GM20000 (cell line): Measurements from ENCODE around the gene SEMA5A.

ENCODE experiments used
- DNase-seq: peaks from one replicate; pipeline ENCODE4 v3.0.0; 2012; ENCODE audit warnings: low spot score
- CTCF ChIP-seq: IDR thresholded peaks from 2 replicates; pipeline ENCODE4 v1.5.1; 2012; ENCODE audit warnings: mild to moderate bottlenecking, control low read depth; ENCODE audit errors: extremely low read depth, missing control alignments

The SEMA5A gene

DNA sequence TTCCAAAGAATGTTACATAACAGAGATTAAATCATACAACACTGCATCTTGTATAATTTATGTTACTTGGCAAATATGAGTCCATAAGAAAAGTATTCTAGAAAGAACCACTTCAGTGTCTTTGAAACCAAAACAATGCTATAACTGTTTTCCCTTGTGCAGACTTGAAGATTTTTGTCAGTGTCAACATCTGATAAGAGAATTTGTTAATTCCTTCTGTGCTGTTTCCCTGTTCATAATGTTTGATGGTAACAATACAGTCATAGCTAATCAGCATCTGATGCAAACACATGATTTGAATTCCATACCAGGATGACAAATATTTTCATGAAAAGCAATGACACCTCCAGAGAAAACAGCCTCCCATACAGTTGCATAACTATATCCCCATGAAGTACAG is 306.8 kb downstream of the SEMA5A start:
- no peak for TF ChIP-seq CTCF
- no peak for DNase-seq

DNA sequence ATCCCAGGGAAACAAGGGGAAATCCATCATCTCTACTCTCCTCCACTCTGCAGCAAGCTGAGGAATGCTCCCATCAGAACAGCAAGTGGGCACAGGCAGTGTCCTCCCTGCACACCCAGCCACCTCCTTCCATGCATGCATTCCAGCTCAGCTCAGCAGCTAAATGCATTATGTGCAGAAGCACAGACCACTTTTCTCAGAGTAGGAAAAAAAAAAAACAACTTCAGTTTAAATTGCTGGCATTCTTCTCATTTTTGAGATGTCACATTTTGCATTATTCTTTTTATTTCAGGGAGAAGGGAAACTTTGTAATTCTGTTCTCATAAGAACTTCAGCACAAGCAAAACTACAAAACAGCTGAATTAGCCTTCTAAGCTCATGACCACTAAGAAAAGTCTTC is 312.2 kb downstream of the SEMA5A start:
- DNase-seq: no peak
- no peak for TF ChIP-seq CTCF

GRCh38 chr5:9233035-9233434 is 312.8 kb downstream of the SEMA5A start:
- TF ChIP-seq CTCF: no peak
- no peak for DNase-seq

DNA sequence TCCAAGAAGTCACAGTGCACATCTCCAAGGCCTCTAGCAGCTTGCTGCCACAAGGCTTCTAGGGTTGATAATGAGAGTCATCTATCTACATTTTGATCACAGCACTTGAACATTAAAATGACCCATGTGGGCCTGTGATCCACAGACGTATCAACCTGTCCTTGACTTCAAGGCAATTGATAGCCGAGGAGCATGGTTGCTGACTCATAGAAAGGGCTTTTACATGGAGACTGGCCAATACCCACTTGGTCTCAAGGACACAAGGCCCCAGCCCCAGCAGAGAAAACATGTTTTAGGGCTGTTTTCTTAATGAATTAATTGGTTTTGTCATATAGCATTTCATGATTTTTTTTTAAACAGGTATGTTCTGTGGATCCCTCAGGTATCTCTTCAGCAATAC is 314.0 kb downstream of the SEMA5A start:
- DNase-seq: no peak
- TF ChIP-seq CTCF: no peak

DNA sequence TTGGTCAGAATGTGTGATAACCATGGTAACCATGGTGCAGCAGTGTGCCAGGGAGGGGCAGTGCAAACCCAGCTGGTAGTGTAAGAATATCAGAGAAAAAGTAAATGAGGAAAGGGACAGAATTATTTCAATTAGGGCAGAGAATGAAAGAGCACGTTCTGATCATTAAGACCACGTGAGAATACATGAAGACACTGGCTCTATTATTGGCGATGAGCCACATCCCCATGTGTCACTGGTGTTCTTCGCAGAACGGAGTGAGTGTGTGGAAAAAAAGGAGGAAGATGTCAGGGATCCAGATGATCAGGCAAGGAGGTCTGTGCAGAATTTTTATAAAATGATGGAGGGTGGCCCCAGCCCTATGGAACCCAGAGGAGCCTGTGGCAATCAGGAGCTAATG is 315.5 kb downstream of the SEMA5A start:
- no peak for DNase-seq
- TF ChIP-seq CTCF: no peak

DNA sequence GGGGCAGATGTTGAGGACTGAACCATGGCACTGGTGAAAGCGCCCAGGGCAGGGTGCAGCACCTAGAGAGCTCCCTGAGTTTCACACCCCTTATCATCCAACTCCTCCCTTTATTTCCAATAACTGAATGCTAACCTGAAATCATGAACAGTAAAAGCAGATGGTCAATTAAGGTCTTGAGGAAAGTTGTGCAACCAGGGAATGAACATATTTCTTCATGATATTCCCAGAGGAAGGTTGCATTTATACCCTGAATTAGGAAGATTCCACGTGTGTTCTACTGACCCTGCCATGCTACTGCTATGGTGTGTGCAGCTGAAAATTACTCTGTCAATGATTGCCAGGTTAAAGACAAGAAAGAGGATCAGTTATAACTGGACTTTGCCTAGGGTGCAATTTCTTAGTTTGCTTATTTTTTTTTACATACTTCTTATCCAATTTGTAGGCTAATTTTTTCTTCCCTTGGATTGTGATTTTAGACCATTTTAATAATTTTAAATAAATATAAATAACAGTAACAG is 319.8 kb downstream of the SEMA5A start:
- no peak for DNase-seq
- no peak for TF ChIP-seq CTCF

DNA sequence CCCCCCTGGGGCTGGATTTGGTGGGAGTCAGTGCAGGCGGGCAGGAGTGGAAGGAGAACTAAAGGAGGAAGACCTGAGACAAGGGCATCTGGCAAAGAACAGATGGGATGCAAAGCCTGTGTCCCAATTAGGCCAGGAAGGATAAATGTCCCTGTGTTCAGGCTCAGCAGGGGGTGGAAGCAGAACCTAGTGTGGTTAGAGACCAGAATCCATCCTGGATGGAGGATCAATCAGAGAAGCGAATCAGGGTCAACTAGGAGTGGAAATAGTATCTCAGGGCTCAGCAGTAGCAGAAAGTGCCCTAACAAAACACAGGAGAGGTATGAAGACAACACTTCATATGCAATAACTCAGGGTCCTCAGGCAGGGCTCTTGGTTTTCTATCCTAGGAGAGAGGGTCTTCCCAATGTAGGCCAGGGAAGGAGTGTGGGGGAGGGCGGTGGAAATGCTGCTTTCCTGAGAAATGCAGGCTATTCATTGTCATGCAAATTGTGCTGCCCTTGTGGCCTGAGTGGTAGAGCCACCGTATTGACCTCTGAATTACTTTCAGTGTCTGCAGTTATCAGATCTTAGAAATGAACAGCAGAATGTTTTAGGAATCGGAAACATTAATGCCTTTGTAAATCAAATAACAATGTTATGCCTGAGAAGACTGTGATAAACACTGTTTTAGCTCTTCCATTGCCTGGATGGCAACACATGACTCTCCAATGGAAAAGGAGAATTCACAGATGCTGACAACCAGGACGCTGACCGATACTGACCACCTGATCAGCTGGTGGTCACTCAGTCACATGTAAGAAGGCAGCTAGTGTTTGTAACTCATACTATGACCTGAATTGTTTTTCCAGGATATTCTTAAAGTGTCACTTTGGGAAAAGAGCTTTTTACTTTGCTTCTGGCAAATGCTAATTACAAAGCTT is 323.6 kb downstream of the SEMA5A start:
- no peak for DNase-seq
- TF ChIP-seq CTCF: no peak
